ENCODE data around the gene LHX2.

- TF ChIP-seq POLR2A (IDR thresholded peaks at IDR 0.05) (no peak), CTCF (IDR thresholded peaks at IDR 0.05) (no peak)
Measured at GRCh38 chr9:124009531-124010217, 1.9 kb upstream of the LHX2 start.

Measured in esophagus squamous epithelium (tissue), 4 donors.